Panc1 (cell line): Measurements from ENCODE around the gene VARS2. TPM values are rescaled to one million over a fixed set of nuclear protein-coding genes. Genes with fewer than 3 reads are reported as not detected.

Experiments used
- ATAC-seq: fragments of 200-7000 bp; cut with Tn5 transposase; 2 replicates; pipeline ENCODE4 v1.9.1; 2020; ENCODE audit warnings: mild to moderate bottlenecking, moderate library complexity
- Bru-seq: library from RNA; stranded (reverse); fragments of 400-500 nt; gene quantifications from one replicate; lab custom pipeline; 2021; lab: Mats Ljungman, UMichigan
- BruChase-seq, 2 experiments: library from RNA; stranded (reverse); fragments of 400-500 nt; gene quantifications; one replicate each; lab custom pipeline; 2021; lab: Mats Ljungman, UMichigan
- BruUV-seq: library from RNA; stranded (reverse); fragments of 400-500 nt; replicated peaks from 2 replicates; lab custom pipeline; 2021; lab: Mats Ljungman, UMichigan
- CTCF ChIA-PET: fragments of 300-600 bp; sonication (Branson Sonifier 250); formaldehyde crosslinking; loops from one replicate; lab custom pipeline; 2022; ENCODE audit warnings: antibody characterized with exemption; lab: Charles Lee
- POLR2A ChIA-PET: fragments of 300-600 bp; sonication (Branson Sonifier 250); formaldehyde crosslinking; loops from one replicate; lab custom pipeline; 2022; ENCODE audit warnings: antibody characterized with exemption; lab: Charles Lee
- DNase-seq: peaks from one replicate; pipeline ENCODE4 v3.0.0-alpha.2; 2010; ENCODE audit warnings: low read depth, low spot score
- H3K27ac ChIP-seq: 2 replicates; pipeline ENCODE4 v1.5.1; 2011; ENCODE audit warnings: mild to moderate bottlenecking, low read length, inconsistent platforms
- H3K27me3 ChIP-seq: fragments of 200-500 bp; sonication (Bioruptor generic); 2 replicates; pipeline ENCODE4 v1.6.0; 2014; ENCODE audit warnings: low read length, inconsistent platforms; ENCODE audit not compliant: control insufficient read depth, insufficient read depth
- H3K36me3 ChIP-seq: fragments of 200-500 bp; sonication (Bioruptor generic); 2 replicates; pipeline ENCODE4 v1.5.1; 2014; ENCODE audit warnings: inconsistent platforms, mild to moderate bottlenecking, low read length, moderate library complexity; ENCODE audit not compliant: control insufficient read depth, insufficient read depth
- H3K4me1 ChIP-seq: 2 replicates; pipeline ENCODE4 v1.5.1; 2011; ENCODE audit warnings: inconsistent platforms, mild to moderate bottlenecking, low read length, moderate library complexity; ENCODE audit not compliant: control insufficient read depth, insufficient read depth
- H3K4me3 ChIP-seq, 2 experiments: 2 replicates each; pipeline ENCODE4 v1.5.1; 2011 to 2012; ENCODE audit warnings: low read depth in 2 of 2, low read length in 2 of 2, mild to moderate bottlenecking in 2 of 2, inconsistent platforms in 1 of 2, moderate library complexity in 1 of 2
- H3K9me3 ChIP-seq: fragments of 200-500 bp; sonication (Bioruptor generic); 2 replicates; pipeline ENCODE4 v1.5.1; 2014; ENCODE audit warnings: low read depth, mild to moderate bottlenecking, inconsistent platforms, low read length, moderate library complexity; ENCODE audit not compliant: control insufficient read depth, insufficient read depth
- POLR2AphosphoS5 ChIP-seq: IDR thresholded peaks from 2 replicates; pipeline ENCODE4 v1.6.1; 2012; ENCODE audit warnings: mild to moderate bottlenecking, low read depth, low read length, moderate library complexity
- SIN3A ChIP-seq: IDR thresholded peaks from 2 replicates; pipeline ENCODE4 v1.6.1; 2012; ENCODE audit warnings: low read depth, mild to moderate bottlenecking, low read length, moderate library complexity, borderline replicate concordance; ENCODE audit not compliant: insufficient read depth
- TCF7L2 ChIP-seq: IDR thresholded peaks from 2 replicates; pipeline ENCODE4 v1.6.1; 2011; ENCODE audit warnings: mild to moderate bottlenecking, low read depth, low read length, inconsistent platforms
- in situ Hi-C: cut with HindIII; loops from 2 replicates; pipeline ENCODE4 v1.10.0; 2016; ENCODE audit warnings: low sequenced_read_pairs, low pct_unique_long_range_greater_than_20kb
- intact Hi-C: fragments of 100-400 bp; cut with micrococcal nuclease; formaldehyde crosslinking; loops from one replicate; pipeline ENCODE4 v1.10.0; 2022; ENCODE audit not compliant: unreplicated experiment
- long read RNA-seq: library from polyadenylated mRNA; unstranded; transcript quantifications from one replicate; pipeline ENCODE4 v2.0.0, GENCODE V29; 2021; ENCODE audit not compliant: unreplicated experiment
- polyA plus RNA-seq: library from polyadenylated mRNA; unstranded; fragments of >200 nt; gene quantifications from one replicate; pipeline ENCODE4 v1.2.1, GENCODE V29; 2012; ENCODE audit warnings: missing spikeins; ENCODE audit not compliant: insufficient read length
- total RNA-seq: library from RNA; stranded (reverse); gene quantifications from one replicate; pipeline ENCODE4 v1.2.1, GENCODE V29; 2021; ENCODE audit not compliant: unreplicated experiment
- TF ChIP-seq, protein P1 (sequence below), 2 experiments: IDR thresholded peaks; 2 replicates each; pipeline ENCODE4 v1.6.1; 2011 to 2012; ENCODE audit warnings: low read depth in 2 of 2, control low read depth in 1 of 2, low read length in 1 of 2, mild to moderate bottlenecking in 1 of 2, moderate library complexity in 1 of 2; ENCODE audit not compliant: insufficient read depth in 1 of 2
- TF ChIP-seq, protein P2 (sequence below): fragments of 450-650 bp; IDR thresholded peaks from 2 replicates; pipeline ENCODE4 v1.5.1; 2017; ENCODE audit warnings: mild to moderate bottlenecking

VARS2 gene
- 42.7 TPM for total RNA-seq
- polyA plus RNA-seq: 32.4 TPM
- Bru-seq, nascent RNA: percentile 67 among the genes with signal in this experiment
- percentile 85 among the genes with signal in this experiment for BruChase-seq, experiment 1, labeled RNA remaining after a 2-hour chase
- BruChase-seq, experiment 2, labeled RNA remaining after a 6-hour chase: percentile 86 among the genes with signal in this experiment
- long read RNA-seq, full-length matches to known transcripts: 4 of 47 reads
- long read RNA-seq, partial matches to known transcripts: 25 of 47 reads
- long read RNA-seq, other reads (novel, unspliced or antisense): 18 of 47 reads

DNA sequence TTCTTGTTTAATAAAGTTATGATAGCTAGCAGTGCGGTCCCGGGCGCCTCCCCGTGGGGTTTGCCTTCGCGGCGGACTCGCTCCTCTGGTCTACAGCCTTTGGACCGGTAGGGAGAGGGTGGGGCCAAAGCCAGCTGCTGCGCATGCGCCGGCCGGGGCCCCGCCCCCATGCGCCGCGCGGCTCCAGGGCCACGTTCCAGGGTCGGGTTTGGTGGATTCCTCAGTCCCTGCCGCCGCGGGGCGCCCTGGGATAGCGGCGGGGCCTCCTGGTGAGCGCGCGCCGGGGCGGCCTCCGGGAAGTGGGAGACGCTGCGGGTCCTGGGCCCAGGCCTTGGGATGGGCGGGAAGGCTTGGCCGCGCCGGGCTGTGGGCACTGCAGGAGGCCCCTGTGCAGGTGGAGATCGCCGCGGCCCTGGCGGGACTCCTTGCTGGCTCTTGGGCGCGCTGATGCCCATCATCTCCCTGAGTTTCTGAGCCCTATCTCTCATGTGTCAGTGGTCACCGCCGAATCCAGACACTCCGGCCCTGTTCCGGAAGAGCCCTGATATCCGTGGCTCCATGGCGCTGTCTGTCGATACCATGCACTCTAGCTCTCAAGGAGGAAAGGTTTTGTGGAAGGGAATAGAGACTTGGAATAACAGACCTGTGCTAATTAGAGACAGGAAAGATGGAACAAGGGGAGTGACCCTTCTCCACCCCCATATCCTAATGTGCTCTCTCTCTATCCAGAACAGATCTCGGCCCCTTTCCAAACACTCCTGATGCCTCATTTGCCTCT is at the start of gene VARS2:
Gene VARS2 (plus strand): TSS at position 163 of the 778 bp plus-strand sequence. CDS start 599 bp downstream, at position 762.
- no peaks in the 10 kb centered on the region for H3K9me3 ChIP-seq
- POLR2A ChIA-PET: interaction anchor here (0.5 to 1.1 kb wide), 6 partner anchors 28 to 627 kb away, joined by 3 to 11 read pairs (median 6); no protein-coding TSS in a partner anchor
- intact Hi-C loops: loop anchor here (2.0 kb wide), 1 partner anchor 157 kb away; no protein-coding TSS in a partner anchor
- ATAC-seq (peak; percentile 97), DNase-seq (peak; percentile 64)
- H3K27me3 ChIP-seq: no peaks in the 10 kb centered on the region
- TSS peak; percentile 69 for BruUV-seq
- peak within 1 kb of the TSS; percentile 92 for H3K27ac ChIP-seq
- peak; percentile 83; the same call in 1 of the 2 replicates for TF ChIP-seq SIN3A
- peak; percentile 90 for TF ChIP-seq POLR2AphosphoS5
- TF ChIP-seq, protein P1, sequence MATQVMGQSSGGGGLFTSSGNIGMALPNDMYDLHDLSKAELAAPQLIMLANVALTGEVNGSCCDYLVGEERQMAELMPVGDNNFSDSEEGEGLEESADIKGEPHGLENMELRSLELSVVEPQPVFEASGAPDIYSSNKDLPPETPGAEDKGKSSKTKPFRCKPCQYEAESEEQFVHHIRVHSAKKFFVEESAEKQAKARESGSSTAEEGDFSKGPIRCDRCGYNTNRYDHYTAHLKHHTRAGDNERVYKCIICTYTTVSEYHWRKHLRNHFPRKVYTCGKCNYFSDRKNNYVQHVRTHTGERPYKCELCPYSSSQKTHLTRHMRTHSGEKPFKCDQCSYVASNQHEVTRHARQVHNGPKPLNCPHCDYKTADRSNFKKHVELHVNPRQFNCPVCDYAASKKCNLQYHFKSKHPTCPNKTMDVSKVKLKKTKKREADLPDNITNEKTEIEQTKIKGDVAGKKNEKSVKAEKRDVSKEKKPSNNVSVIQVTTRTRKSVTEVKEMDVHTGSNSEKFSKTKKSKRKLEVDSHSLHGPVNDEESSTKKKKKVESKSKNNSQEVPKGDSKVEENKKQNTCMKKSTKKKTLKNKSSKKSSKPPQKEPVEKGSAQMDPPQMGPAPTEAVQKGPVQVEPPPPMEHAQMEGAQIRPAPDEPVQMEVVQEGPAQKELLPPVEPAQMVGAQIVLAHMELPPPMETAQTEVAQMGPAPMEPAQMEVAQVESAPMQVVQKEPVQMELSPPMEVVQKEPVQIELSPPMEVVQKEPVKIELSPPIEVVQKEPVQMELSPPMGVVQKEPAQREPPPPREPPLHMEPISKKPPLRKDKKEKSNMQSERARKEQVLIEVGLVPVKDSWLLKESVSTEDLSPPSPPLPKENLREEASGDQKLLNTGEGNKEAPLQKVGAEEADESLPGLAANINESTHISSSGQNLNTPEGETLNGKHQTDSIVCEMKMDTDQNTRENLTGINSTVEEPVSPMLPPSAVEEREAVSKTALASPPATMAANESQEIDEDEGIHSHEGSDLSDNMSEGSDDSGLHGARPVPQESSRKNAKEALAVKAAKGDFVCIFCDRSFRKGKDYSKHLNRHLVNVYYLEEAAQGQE (IDR thresholded peaks at IDR 0.05; ENCODE audit: insufficient read depth in 1 of 2, low read depth in 2 of 2, low read length in 1 of 2): peak in 1 of 2 experiments; percentile 55; a peak in 1 of 4 replicates
- TF ChIP-seq TCF7L2: no peak
- TF ChIP-seq, protein P2, sequence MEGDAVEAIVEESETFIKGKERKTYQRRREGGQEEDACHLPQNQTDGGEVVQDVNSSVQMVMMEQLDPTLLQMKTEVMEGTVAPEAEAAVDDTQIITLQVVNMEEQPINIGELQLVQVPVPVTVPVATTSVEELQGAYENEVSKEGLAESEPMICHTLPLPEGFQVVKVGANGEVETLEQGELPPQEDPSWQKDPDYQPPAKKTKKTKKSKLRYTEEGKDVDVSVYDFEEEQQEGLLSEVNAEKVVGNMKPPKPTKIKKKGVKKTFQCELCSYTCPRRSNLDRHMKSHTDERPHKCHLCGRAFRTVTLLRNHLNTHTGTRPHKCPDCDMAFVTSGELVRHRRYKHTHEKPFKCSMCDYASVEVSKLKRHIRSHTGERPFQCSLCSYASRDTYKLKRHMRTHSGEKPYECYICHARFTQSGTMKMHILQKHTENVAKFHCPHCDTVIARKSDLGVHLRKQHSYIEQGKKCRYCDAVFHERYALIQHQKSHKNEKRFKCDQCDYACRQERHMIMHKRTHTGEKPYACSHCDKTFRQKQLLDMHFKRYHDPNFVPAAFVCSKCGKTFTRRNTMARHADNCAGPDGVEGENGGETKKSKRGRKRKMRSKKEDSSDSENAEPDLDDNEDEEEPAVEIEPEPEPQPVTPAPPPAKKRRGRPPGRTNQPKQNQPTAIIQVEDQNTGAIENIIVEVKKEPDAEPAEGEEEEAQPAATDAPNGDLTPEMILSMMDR: peak; percentile 30; the same call in 1 of the 2 replicates
- CTCF ChIA-PET: interaction anchor here (0.5 to 1.8 kb wide), 14 partner anchors 64 to 464 kb away, joined by 3 to 18 read pairs (median 6); partner anchors contain the start of gene TCF19
- H3K4me1 ChIP-seq: peaks cover 14% of the 10 kb centered on the region
- H3K36me3 ChIP-seq: no peaks in the 10 kb centered on the region
- in situ Hi-C loops: no loop called here
- H3K4me3 ChIP-seq: peak within 1 kb of the TSS; percentile 66 to 89

DNA sequence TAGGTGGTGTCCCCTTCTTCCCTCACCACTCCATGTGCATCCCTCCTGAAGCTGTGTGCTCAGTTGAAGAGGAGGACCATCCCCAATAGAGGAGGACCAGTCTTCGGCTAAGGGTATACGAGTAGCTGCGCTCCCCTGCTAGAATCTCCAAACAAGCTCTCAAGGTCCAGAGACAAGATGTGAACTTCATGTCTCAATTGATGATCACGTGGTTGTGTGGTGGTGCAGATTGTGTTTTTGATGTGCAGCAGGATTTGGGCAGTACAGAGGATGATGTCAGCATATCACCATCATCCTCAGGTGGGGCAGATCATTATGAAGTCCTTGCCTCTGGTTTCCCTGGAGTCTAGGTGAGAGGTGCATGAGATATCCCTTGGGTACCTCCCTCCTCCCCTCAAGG is 49.7 kb upstream of the VARS2 start:
- no TSS peak for BruUV-seq

More for the DNA sequence above, 49.7 kb upstream of the VARS2 start:
- intact Hi-C loops (no loop called here), in situ Hi-C loops (loop anchor here (10.0 kb wide), 1 partner anchor 210 kb away; no protein-coding TSS in a partner anchor)
- POLR2A ChIA-PET: no interaction called here
- ATAC-seq: no peak
- Histone ChIP-seq H3K9me3 (no peaks in the 10 kb centered on the region; the same call in 1 of the 2 replicates), H3K4me1 (no peaks in the 10 kb centered on the region), H3K27me3 (no peaks in the 10 kb centered on the region), H3K27ac (no peak overlapping the region), H3K4me3 (no peak overlapping the region), H3K36me3 (no peaks in the 10 kb centered on the region)
- TF ChIP-seq, protein P1 (IDR thresholded peaks at IDR 0.05; ENCODE audit: insufficient read depth in 1 of 2, low read depth in 2 of 2, low read length in 1 of 2): no peak
- no peak for TF ChIP-seq SIN3A
- TF ChIP-seq, protein P2: no peak
- no peak for TF ChIP-seq POLR2AphosphoS5
- no peak for TF ChIP-seq TCF7L2
- no peak for DNase-seq
- CTCF ChIA-PET: no interaction called here
